Adipocyte (in vitro differentiated cells): Measurements from ENCODE around the gene PHKG2.

Experiments
- DNase-seq: peaks from one replicate; pipeline ENCODE4 v3.0.0-alpha.2; 2015; ENCODE audit warnings: low read depth
- H3K27me3 ChIP-seq: replicated peaks from 2 replicates; pipeline ENCODE4 v1.7.0; 2013; ENCODE audit warnings: mild to moderate bottlenecking, low read length, moderate library complexity; ENCODE audit not compliant: control insufficient read depth, insufficient read depth
- H3K36me3 ChIP-seq: 2 replicates; pipeline ENCODE4 v1.7.0; 2013; ENCODE audit warnings: low read length, mild to moderate bottlenecking, moderate library complexity; ENCODE audit not compliant: control insufficient read depth, insufficient read depth, severe bottlenecking
- H3K4me1 ChIP-seq: 2 replicates; pipeline ENCODE4 v1.7.0; 2013; ENCODE audit warnings: mild to moderate bottlenecking, low read length, moderate library complexity; ENCODE audit not compliant: control insufficient read depth, insufficient read depth
- H3K4me3 ChIP-seq: 2 replicates; pipeline ENCODE4 v1.7.0; 2013; ENCODE audit warnings: mild to moderate bottlenecking, low read length, moderate library complexity
- H3K9ac ChIP-seq: 2 replicates; pipeline ENCODE4 v1.7.0; 2013; ENCODE audit warnings: mild to moderate bottlenecking, low read length, moderate library complexity
- H3K9me3 ChIP-seq: 2 replicates; pipeline ENCODE4 v1.7.0; 2013; ENCODE audit warnings: mild to moderate bottlenecking, low read length, moderate library complexity; ENCODE audit not compliant: control insufficient read depth

Gene PHKG2

DNA sequence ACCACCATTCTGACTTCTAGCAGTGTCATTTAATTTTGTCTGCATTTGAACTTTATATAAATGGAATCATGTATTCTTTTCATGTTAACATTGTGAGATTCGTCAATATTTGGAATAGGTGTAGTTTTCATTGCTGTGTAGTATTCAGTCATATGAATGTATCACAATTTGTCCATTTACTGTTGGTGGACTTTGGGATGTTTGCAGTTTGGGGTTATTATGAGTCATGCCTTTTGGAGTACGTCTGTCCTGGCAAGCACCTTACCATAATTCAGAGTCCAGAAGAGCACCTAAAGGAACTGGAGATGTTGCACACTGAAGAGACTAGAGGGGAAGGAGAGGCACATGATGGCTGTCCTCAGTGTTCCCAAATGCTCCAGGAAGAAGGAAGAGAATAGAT, 3.1 kb upstream of the PHKG2 start:
- no peaks in the 10 kb centered on the region for H3K9me3 ChIP-seq
- peaks cover 34% of the 10 kb centered on the region for H3K36me3 ChIP-seq
- DNase-seq, result no peak
- H3K9ac ChIP-seq, result no peak overlapping the region
- H3K4me3 ChIP-seq, result no peak overlapping the region
- no peaks in the 10 kb centered on the region for H3K27me3 ChIP-seq
- H3K4me1 ChIP-seq, result peaks cover 44% of the 10 kb centered on the region

GRCh38 chr16:30746638-30747175, 1.5 kb upstream of the PHKG2 start:
- no peaks in the 10 kb centered on the region for H3K9me3 ChIP-seq
- peaks cover 40% of the 10 kb centered on the region for H3K36me3 ChIP-seq
- H3K4me3 ChIP-seq, result peak overlapping the region; percentile 78
- no peaks in the 10 kb centered on the region for H3K27me3 ChIP-seq
- DNase-seq, result no peak
- H3K9ac ChIP-seq, result peak overlapping the region; percentile 87
- H3K4me1 ChIP-seq, result peaks cover 28% of the 10 kb centered on the region

GRCh38 chr16:30747331-30747730, 894 bp upstream of the PHKG2 start:
- H3K27me3 ChIP-seq, result no peaks in the 10 kb centered on the region
- peaks cover 23% of the 10 kb centered on the region for H3K4me1 ChIP-seq
- H3K4me3 ChIP-seq, result peak overlapping the region; percentile 78
- peaks cover 34% of the 10 kb centered on the region for H3K36me3 ChIP-seq
- DNase-seq, result no peak
- H3K9me3 ChIP-seq, result no peaks in the 10 kb centered on the region
- H3K9ac ChIP-seq, result peak overlapping the region; percentile 87

- DNase-seq, result peak; percentile 56
- Histone ChIP-seq H3K36me3 (peaks cover 37% of the 10 kb centered on the region), H3K9ac (peak overlapping the region; percentile 79), H3K9me3 (no peaks in the 10 kb centered on the region), H3K27me3 (no peaks in the 10 kb centered on the region), H3K4me1 (peaks cover 19% of the 10 kb centered on the region), H3K4me3 (peak overlapping the region; percentile 78)
Measured at GRCh38 chr16:30748634-30749445, 615 bp downstream of the PHKG2 start.

GRCh38 chr16:30750201-30750600, 2.0 kb downstream of the PHKG2 start:
- Histone ChIP-seq H3K27me3 (no peaks in the 10 kb centered on the region), H3K4me1 (peaks cover 20% of the 10 kb centered on the region), H3K4me3 (no peak overlapping the region), H3K36me3 (peaks cover 37% of the 10 kb centered on the region), H3K9ac (no peak overlapping the region), H3K9me3 (no peaks in the 10 kb centered on the region)
- no peak for DNase-seq

DNA sequence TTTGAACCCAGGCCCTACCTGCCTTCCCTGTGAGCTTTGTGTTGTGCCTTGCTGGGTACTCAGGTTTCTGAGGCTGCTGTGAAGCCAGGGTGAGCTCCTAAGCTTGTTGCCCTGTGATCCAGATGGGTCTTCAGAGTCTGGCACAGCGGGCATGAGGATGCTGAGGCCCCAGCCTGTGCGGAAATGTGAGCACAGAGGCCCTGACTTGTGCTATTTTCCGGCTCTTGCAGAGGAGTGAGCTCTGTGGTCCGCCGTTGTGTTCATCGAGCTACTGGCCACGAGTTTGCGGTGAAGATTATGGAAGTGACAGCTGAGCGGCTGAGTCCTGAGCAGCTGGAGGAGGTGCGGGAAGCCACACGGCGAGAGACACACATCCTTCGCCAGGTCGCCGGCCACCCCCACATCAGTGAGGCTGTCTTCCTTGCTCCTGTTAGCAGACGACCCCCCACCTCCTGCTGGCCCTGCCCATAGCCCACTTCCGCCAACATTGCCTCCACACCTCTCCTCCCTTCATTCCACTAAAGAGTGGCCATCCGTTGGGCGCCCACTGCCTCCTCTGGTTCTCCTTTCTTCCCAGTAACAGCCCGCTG, 2.7 kb downstream of the PHKG2 start:
- no peak for DNase-seq
- Histone ChIP-seq H3K36me3 (peaks cover 36% of the 10 kb centered on the region), H3K9me3 (no peaks in the 10 kb centered on the region), H3K4me1 (peaks cover 20% of the 10 kb centered on the region), H3K4me3 (no peak overlapping the region), H3K27me3 (no peaks in the 10 kb centered on the region), H3K9ac (no peak overlapping the region)

GRCh38 chr16:30753596-30753995, 5.4 kb downstream of the PHKG2 start:
- DNase-seq, result no peak
- peaks cover 51% of the 10 kb centered on the region for H3K36me3 ChIP-seq
- H3K4me3 ChIP-seq, result no peak overlapping the region
- peaks cover 6% of the 10 kb centered on the region for H3K4me1 ChIP-seq
- no peaks in the 10 kb centered on the region for H3K27me3 ChIP-seq
- H3K9me3 ChIP-seq, result no peaks in the 10 kb centered on the region
- no peak overlapping the region for H3K9ac ChIP-seq

DNA sequence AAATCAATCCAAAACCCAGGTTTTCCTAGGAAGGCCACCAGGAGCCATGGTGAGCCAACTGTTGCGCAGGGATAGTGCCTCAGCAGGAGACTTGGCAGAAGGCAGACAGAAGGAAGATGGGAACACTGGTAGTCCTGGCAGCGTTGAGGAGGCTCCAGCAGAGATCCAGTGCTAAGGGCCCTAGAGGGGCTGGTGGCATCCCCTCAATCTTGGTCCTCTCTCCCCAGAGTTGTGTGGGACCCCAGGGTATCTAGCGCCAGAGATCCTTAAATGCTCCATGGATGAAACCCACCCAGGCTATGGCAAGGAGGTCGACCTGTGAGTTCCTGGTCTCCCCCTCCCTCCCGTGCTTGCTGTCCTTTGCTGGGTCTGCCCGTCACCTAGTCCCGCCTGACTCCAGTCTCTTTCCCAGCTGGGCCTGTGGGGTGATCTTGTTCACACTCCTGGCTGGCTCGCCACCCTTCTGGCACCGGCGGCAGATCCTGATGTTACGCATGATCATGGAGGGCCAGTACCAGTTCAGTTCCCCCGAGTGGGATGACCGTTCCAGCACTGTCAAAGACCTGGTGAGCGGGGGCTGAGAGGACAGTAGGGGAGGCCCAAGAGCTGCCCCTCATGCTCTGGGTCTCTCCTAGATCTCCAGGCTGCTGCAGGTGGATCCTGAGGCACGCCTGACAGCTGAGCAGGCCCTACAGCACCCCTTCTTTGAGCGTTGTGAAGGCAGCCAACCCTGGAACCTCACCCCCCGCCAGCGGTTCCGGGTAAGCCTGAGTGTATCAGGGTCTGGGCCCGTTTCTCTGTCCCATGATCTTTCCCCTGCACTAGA, 7.9 kb downstream of the PHKG2 start:
- Histone ChIP-seq H3K4me3 (no peak overlapping the region), H3K36me3 (peaks cover 50% of the 10 kb centered on the region), H3K9ac (no peak overlapping the region), H3K4me1 (peaks cover 9% of the 10 kb centered on the region), H3K27me3 (no peaks in the 10 kb centered on the region), H3K9me3 (no peaks in the 10 kb centered on the region)
- no peak for DNase-seq

DNA sequence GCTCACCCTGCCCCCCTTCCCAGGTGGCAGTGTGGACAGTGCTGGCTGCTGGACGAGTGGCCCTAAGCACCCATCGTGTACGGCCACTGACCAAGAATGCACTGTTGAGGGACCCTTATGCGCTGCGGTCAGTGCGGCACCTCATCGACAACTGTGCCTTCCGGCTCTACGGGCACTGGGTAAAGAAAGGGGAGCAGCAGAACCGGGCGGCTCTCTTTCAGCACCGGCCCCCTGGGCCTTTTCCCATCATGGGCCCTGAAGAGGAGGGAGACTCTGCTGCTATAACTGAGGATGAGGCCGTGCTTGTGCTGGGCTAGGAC, 8.5 kb downstream of the PHKG2 start:
- DNase-seq, result no peak
- Histone ChIP-seq H3K27me3 (no peaks in the 10 kb centered on the region), H3K4me3 (no peak overlapping the region), H3K9ac (no peak overlapping the region), H3K9me3 (no peaks in the 10 kb centered on the region), H3K36me3 (peaks cover 46% of the 10 kb centered on the region), H3K4me1 (peaks cover 10% of the 10 kb centered on the region)

DNA sequence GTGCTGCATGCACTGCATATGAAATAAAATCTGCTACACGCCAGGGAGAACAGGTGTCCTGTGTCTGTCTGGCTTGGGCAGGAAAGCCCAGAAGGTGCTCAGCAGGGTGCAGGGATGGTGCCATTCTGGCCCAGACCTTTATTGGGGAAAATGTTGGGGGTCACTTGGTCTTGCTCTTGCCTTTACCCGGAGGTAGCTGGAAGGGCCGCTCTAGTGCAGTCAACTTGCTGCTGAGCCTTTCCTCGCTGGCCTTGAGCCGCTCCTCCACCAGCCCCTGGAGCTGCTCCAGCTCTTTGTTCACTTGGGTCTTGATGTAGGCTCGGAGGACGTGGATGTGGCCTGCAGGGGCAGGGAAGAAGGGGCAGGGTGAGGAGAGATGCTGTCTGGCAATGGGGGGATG, 9.1 kb downstream of the PHKG2 start:
- no peak for DNase-seq
- no peaks in the 10 kb centered on the region for H3K9me3 ChIP-seq
- no peak overlapping the region for H3K4me3 ChIP-seq
- H3K4me1 ChIP-seq, result peaks cover 10% of the 10 kb centered on the region
- H3K27me3 ChIP-seq, result no peaks in the 10 kb centered on the region
- H3K9ac ChIP-seq, result no peak overlapping the region
- peaks cover 46% of the 10 kb centered on the region for H3K36me3 ChIP-seq

DNA sequence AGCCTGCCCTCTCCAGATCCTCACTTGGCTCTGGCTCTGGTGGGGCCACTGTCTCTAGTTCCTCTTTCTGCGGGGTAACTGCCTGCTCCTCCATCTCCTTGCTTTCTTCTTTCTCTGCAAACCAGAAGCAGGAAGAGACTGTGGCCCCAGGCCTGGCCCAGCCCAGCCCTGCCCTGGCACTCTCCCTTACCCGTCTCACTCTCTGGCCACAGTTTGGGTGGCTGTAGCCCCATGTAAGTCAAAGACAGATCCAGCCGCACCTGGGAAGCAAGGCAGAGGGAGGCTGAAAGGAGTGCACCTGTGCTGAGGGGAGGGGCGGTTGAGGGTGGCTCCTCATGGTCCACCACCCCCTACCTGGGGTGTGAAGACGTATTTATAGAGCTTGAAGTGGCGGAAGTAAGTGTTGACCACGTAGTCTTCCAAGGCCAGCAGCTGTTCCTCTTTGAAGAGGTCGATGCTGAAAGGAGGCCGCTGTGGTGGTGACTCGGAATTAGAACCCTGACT, 10.8 kb downstream of the PHKG2 start:
- Histone ChIP-seq H3K9ac (no peak overlapping the region), H3K27me3 (no peaks in the 10 kb centered on the region), H3K4me3 (no peak overlapping the region), H3K36me3 (peaks cover 43% of the 10 kb centered on the region), H3K9me3 (no peaks in the 10 kb centered on the region), H3K4me1 (peaks cover 23% of the 10 kb centered on the region)
- no peak for DNase-seq
